Measurements from ENCODE around the gene RTN1. TPM values are rescaled to one million over a fixed set of nuclear protein-coding genes. Genes with fewer than 3 reads are reported as not detected.

RTN1 gene
- total and polyA plus RNA-seq, 2 of the 8 experiments (the other 6 are each of a cell fraction or from before 2014, with no cell fraction given), result 2.8 to 4.9 TPM

DNA sequence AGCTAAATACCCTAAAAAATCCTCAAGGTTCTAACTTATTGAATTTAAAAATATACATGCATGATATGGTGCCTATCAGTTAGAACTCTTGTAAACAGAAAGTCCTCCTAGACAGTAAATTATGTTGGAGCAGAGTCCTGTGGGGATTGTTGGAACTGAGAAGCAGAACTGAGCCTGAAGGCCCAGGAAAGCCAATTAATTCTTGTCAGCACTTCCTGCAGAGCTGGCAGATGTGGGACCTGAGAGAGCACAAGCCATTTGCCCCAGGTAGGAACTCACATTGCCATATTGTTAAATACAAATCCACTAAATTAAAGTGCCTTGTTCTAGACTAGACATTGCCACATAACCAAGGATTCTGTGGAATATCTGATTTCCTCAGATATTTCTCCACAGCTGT is 117.1 kb downstream of the RTN1 start (continued):
- TF ChIP-seq, protein P1, sequence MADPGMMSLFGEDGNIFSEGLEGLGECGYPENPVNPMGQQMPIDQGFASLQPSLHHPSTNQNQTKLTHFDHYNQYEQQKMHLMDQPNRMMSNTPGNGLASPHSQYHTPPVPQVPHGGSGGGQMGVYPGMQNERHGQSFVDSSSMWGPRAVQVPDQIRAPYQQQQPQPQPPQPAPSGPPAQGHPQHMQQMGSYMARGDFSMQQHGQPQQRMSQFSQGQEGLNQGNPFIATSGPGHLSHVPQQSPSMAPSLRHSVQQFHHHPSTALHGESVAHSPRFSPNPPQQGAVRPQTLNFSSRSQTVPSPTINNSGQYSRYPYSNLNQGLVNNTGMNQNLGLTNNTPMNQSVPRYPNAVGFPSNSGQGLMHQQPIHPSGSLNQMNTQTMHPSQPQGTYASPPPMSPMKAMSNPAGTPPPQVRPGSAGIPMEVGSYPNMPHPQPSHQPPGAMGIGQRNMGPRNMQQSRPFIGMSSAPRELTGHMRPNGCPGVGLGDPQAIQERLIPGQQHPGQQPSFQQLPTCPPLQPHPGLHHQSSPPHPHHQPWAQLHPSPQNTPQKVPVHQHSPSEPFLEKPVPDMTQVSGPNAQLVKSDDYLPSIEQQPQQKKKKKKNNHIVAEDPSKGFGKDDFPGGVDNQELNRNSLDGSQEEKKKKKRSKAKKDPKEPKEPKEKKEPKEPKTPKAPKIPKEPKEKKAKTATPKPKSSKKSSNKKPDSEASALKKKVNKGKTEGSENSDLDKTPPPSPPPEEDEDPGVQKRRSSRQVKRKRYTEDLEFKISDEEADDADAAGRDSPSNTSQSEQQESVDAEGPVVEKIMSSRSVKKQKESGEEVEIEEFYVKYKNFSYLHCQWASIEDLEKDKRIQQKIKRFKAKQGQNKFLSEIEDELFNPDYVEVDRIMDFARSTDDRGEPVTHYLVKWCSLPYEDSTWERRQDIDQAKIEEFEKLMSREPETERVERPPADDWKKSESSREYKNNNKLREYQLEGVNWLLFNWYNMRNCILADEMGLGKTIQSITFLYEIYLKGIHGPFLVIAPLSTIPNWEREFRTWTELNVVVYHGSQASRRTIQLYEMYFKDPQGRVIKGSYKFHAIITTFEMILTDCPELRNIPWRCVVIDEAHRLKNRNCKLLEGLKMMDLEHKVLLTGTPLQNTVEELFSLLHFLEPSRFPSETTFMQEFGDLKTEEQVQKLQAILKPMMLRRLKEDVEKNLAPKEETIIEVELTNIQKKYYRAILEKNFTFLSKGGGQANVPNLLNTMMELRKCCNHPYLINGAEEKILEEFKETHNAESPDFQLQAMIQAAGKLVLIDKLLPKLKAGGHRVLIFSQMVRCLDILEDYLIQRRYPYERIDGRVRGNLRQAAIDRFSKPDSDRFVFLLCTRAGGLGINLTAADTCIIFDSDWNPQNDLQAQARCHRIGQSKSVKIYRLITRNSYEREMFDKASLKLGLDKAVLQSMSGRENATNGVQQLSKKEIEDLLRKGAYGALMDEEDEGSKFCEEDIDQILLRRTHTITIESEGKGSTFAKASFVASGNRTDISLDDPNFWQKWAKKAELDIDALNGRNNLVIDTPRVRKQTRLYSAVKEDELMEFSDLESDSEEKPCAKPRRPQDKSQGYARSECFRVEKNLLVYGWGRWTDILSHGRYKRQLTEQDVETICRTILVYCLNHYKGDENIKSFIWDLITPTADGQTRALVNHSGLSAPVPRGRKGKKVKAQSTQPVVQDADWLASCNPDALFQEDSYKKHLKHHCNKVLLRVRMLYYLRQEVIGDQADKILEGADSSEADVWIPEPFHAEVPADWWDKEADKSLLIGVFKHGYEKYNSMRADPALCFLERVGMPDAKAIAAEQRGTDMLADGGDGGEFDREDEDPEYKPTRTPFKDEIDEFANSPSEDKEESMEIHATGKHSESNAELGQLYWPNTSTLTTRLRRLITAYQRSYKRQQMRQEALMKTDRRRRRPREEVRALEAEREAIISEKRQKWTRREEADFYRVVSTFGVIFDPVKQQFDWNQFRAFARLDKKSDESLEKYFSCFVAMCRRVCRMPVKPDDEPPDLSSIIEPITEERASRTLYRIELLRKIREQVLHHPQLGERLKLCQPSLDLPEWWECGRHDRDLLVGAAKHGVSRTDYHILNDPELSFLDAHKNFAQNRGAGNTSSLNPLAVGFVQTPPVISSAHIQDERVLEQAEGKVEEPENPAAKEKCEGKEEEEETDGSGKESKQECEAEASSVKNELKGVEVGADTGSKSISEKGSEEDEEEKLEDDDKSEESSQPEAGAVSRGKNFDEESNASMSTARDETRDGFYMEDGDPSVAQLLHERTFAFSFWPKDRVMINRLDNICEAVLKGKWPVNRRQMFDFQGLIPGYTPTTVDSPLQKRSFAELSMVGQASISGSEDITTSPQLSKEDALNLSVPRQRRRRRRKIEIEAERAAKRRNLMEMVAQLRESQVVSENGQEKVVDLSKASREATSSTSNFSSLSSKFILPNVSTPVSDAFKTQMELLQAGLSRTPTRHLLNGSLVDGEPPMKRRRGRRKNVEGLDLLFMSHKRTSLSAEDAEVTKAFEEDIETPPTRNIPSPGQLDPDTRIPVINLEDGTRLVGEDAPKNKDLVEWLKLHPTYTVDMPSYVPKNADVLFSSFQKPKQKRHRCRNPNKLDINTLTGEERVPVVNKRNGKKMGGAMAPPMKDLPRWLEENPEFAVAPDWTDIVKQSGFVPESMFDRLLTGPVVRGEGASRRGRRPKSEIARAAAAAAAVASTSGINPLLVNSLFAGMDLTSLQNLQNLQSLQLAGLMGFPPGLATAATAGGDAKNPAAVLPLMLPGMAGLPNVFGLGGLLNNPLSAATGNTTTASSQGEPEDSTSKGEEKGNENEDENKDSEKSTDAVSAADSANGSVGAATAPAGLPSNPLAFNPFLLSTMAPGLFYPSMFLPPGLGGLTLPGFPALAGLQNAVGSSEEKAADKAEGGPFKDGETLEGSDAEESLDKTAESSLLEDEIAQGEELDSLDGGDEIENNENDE (IDR thresholded peaks at IDR 0.05; ENCODE audit: insufficient replicate concordance, low read length), result no peak
- no peak for TF ChIP-seq TEAD4 (IDR thresholded peaks at IDR 0.05; ENCODE audit: low read depth, low read length)
- TF ChIP-seq NRF1 (IDR thresholded peaks at IDR 0.05; ENCODE audit: low read depth, low read length), result no peak
- no peak for TF ChIP-seq BCL11A (IDR thresholded peaks at IDR 0.05; ENCODE audit: low read depth in 2 of 2, low read length in 2 of 2)
- no peak for TF ChIP-seq HDAC6 (IDR thresholded peaks at IDR 0.05; ENCODE audit: low read depth, low read length)
- TF ChIP-seq RFX5 (IDR thresholded peaks at IDR 0.05; ENCODE audit: borderline replicate concordance, low read depth, low read length), result no peak
- TF ChIP-seq GTF2F1 (IDR thresholded peaks at IDR 0.05; ENCODE audit: borderline replicate concordance, low read depth, low read length), result no peak
- no peak for TF ChIP-seq RXRA (IDR thresholded peaks at IDR 0.05; ENCODE audit: insufficient read depth, low read depth, low read length)
- TF ChIP-seq CEBPB (IDR thresholded peaks at IDR 0.05; ENCODE audit: low read depth, low read length), result no peak
- TF ChIP-seq CREB1 (IDR thresholded peaks at IDR 0.05), result no peak
- TF ChIP-seq, protein P2, sequence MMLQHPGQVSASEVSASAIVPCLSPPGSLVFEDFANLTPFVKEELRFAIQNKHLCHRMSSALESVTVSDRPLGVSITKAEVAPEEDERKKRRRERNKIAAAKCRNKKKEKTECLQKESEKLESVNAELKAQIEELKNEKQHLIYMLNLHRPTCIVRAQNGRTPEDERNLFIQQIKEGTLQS (IDR thresholded peaks at IDR 0.05; ENCODE audit: insufficient read depth, low read depth, low read length), result no peak
- no peak for TF ChIP-seq TAF7 (optimal IDR thresholded peaks at IDR 0.05; ENCODE audit: borderline replicate concordance, low read depth, low read length)

Data from H1 (cell line).